Esophagus squamous epithelium (tissue), 5 donors: Measurements from ENCODE around the gene PHLDA1. TPM values are rescaled to one million over a fixed set of nuclear protein-coding genes. Genes with fewer than 3 reads are reported as not detected.

Experiments used
- DNase-seq: peaks from one replicate; lab custom pipeline; 2025; lab: John Stamatoyannopoulos, UW
- H3K27ac ChIP-seq, 4 donors: fragments of 200-600 bp; sonication (generic); one replicate each; pipeline ENCODE4 v1.5.1; 2016 to 2019; ENCODE audit warnings: mild to moderate bottlenecking in 1 of 4
- H3K27me3 ChIP-seq, 4 donors: fragments of 200-600 bp; sonication (generic); 1 replicate in 3 of 4; 2 replicates in 1 of 4; pipeline versions ENCODE4 v1.5.1 to v1.6.0; 2017 to 2021; ENCODE audit warnings: antibody characterized with exemption in 1 of 4
- H3K36me3 ChIP-seq, 3 donors: fragments of 200-600 bp; sonication (generic); one replicate each; pipeline ENCODE4 v1.5.1; 2016 to 2019
- H3K4me1 ChIP-seq, 3 donors: fragments of 200-600 bp; sonication (generic); one replicate each; pipeline ENCODE4 v1.5.1; 2017 to 2019
- H3K4me3 ChIP-seq, 4 donors: fragments of 200-600 bp; sonication (generic); 1 replicate in 3 of 4; 2 replicates in 1 of 4; pipeline ENCODE4 v1.5.1; 2016 to 2019; ENCODE audit warnings: mild to moderate bottlenecking in 2 of 4, moderate library complexity in 1 of 4
- H3K9me3 ChIP-seq, 3 donors: fragments of 200-600 bp; sonication (generic); one replicate each; pipeline ENCODE4 v1.5.1; 2016 to 2019
- POLR2A ChIP-seq, 4 donors: fragments of 450-650 bp; IDR thresholded peaks; one replicate each; pipeline ENCODE4 v1.6.1; 2017; ENCODE audit warnings: antibody characterized with exemption in 4 of 4, mild to moderate bottlenecking in 4 of 4, moderate library complexity in 3 of 4
- WGBS, 2 donors: methylation state at CpG; one replicate each; pipeline ENCODE4 v1.1.5; 2018; 5-methylcytosine and 5-hydroxymethylcytosine counted together
- intact Hi-C: fragments of 100-400 bp; cut with DNase I; formaldehyde crosslinking; loops from one replicate; pipeline ENCODE4 v1.15.0; 2022
- total RNA-seq, 4 donors: library from RNA; depleted of rRNA; stranded (reverse); fragments of >200 nt; gene quantifications; one replicate each; pipeline ENCODE4 v1.1.0, GENCODE V29; 2016
- TF ChIP-seq, protein P1 (sequence below), 6 experiments: fragments of 450-650 bp in 4 of 6; fragments of 200-600 bp in 2 of 6; sonication (generic) in 2 of 6; IDR thresholded peaks; one replicate each; pipeline ENCODE4 v1.5.1; 2016 to 2019; ENCODE audit warnings: antibody characterized with exemption in 6 of 6, mild to moderate bottlenecking in 4 of 6, moderate library complexity in 4 of 6
- donor health status: DM: yes; HTN: yes; CAD: no.

Gene PHLDA1
- total RNA-seq, 4 donors from 2014 or later = 33.8 to 77.8 (median 56.7) TPM

DNA sequence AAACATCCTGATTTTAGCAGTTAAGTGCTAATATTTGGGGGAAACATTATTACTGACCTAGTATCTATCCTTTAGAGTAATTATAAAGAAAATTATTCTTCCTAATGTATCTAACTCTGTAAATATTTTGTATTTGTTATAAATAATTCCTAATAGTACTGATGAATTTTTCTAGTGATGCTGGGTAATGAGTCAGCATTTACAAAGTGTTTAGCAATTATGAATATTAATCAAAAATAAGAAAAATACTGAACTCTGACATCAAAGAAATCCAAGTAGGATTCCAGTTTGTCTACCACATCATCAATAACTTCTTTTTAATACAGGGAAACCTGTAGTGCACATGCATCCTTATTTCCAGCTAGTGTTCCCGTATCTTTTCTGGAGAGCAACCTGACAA is 43.9 kb upstream of the PHLDA1 start:
- Histone ChIP-seq H3K27ac (no peak overlapping the region), H3K9me3 (peaks cover 0 to 5% (median 0%) of the 10 kb centered on the region in 3 donors), H3K27me3 (no peaks in the 10 kb centered on the region), H3K4me1 (peaks cover 0 to 38% (median 5%) of the 10 kb centered on the region in 3 donors), H3K36me3 (peaks cover 0 to 39% (median 0%) of the 10 kb centered on the region in 3 donors), H3K4me3 (no peak overlapping the region)
- 83 to 86% methylated on average over 1 of the region's 1 CpG for WGBS, 2 donors
- DNase-seq = no peak
- intact Hi-C loops = no loop called here
- TF ChIP-seq, protein P1, sequence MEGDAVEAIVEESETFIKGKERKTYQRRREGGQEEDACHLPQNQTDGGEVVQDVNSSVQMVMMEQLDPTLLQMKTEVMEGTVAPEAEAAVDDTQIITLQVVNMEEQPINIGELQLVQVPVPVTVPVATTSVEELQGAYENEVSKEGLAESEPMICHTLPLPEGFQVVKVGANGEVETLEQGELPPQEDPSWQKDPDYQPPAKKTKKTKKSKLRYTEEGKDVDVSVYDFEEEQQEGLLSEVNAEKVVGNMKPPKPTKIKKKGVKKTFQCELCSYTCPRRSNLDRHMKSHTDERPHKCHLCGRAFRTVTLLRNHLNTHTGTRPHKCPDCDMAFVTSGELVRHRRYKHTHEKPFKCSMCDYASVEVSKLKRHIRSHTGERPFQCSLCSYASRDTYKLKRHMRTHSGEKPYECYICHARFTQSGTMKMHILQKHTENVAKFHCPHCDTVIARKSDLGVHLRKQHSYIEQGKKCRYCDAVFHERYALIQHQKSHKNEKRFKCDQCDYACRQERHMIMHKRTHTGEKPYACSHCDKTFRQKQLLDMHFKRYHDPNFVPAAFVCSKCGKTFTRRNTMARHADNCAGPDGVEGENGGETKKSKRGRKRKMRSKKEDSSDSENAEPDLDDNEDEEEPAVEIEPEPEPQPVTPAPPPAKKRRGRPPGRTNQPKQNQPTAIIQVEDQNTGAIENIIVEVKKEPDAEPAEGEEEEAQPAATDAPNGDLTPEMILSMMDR (IDR thresholded peaks at IDR 0.05) = no peak
- no peak for TF ChIP-seq POLR2A (IDR thresholded peaks at IDR 0.05)

DNA sequence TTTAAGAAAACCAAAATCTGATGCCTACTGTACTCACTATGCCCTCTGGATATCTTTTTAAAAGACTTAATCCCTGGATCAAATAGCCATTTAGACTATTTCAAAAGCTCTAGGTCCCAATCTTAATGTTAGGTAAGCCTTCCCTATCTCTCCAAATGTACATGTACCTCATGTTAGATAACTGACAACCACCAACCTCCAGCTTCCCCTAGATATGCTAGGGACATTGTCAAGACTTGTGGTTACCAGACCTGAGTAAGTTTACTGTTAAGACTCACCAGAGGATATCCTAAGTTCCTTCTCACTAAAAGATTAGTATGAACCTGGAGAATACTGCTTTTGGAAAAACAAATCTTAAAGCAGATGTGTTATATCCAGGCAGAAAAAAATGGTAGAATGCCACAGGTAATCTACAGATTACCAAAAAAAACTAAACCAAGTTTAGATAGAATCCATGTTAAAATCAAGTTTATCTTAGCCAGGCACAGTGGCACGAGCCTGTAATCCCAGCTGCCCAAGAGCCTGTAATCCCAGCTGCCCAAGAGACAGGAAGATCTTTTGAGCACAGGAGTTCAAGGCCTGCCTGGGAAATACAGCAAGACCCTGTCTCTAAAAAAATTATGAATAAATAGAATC is 43.2 kb upstream of the PHLDA1 start:
- no peak overlapping the region for H3K27ac ChIP-seq
- no peak for DNase-seq
- intact Hi-C loops = no loop called here
- H3K27me3 ChIP-seq = no peaks in the 10 kb centered on the region
- H3K9me3 ChIP-seq = peaks cover 0 to 5% (median 0%) of the 10 kb centered on the region in 3 donors
- TF ChIP-seq POLR2A (IDR thresholded peaks at IDR 0.05) = no peak
- TF ChIP-seq, protein P1 (IDR thresholded peaks at IDR 0.05) = no peak
- H3K4me1 ChIP-seq = peaks cover 0 to 38% (median 5%) of the 10 kb centered on the region in 3 donors
- no peak overlapping the region for H3K4me3 ChIP-seq
- WGBS, 2 donors = 30 to 59% methylated on average over 1 of the region's 1 CpG
- peaks cover 0 to 39% (median 0%) of the 10 kb centered on the region in 3 donors for H3K36me3 ChIP-seq

DNA sequence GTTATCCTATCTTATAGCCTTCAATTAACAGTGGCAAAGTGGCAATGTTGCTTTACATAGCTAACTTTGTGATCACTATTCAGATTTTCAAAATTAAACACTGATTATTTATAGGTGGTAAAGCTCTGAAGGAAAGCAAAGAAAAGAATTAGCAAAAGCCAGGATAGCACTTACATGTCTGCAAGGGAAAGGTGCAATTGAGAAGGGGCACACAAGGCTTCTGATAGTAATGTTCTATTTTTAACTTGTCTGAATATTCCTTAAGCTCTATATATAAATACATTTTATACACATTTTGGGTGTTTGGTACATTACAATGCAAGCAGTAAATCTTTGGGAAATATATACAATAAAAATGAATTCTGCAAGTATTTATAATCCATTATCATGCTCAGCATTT is 42.0 kb upstream of the PHLDA1 start:
- intact Hi-C loops = no loop called here
- Histone ChIP-seq H3K9me3 (no peaks in the 10 kb centered on the region), H3K36me3 (peaks cover 0 to 35% (median 0%) of the 10 kb centered on the region in 3 donors), H3K27ac (no peak overlapping the region), H3K4me1 (peaks cover 0 to 42% (median 5%) of the 10 kb centered on the region in 3 donors), H3K27me3 (no peaks in the 10 kb centered on the region), H3K4me3 (no peak overlapping the region)
- no peak for TF ChIP-seq POLR2A (IDR thresholded peaks at IDR 0.05)
- TF ChIP-seq, protein P1 (IDR thresholded peaks at IDR 0.05) = no peak
- DNase-seq = no peak

DNA sequence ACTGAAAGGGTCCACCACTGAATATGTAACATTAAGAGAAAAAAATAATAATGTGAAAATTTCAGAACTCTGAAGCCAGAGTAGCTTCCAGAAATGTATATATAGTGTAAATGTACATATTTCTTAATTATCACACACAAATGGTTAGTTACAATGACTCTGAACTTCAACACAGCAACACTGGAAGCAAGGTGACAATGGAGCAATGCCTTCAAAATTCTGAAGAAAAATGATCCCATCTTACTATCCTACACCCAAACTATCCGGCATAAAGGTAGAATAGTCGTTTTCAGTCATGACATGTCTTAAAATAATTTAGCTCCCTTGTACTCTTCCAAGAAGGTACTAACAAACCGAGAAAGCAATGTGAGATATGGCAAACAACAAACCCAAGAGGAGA is 41.0 kb upstream of the PHLDA1 start:
- no peak for DNase-seq
- TF ChIP-seq POLR2A (IDR thresholded peaks at IDR 0.05) = no peak
- TF ChIP-seq, protein P1 (IDR thresholded peaks at IDR 0.05) = no peak
- Histone ChIP-seq H3K36me3 (peaks cover 0 to 42% (median 0%) of the 10 kb centered on the region in 3 donors), H3K27me3 (no peaks in the 10 kb centered on the region), H3K4me1 (peaks cover 0 to 42% (median 5%) of the 10 kb centered on the region in 3 donors), H3K4me3 (no peak overlapping the region), H3K9me3 (no peaks in the 10 kb centered on the region), H3K27ac (no peak overlapping the region)
- 93% methylated on average over 3 of the region's 3 CpGs for WGBS, 2 donors
- intact Hi-C loops = no loop called here

DNA sequence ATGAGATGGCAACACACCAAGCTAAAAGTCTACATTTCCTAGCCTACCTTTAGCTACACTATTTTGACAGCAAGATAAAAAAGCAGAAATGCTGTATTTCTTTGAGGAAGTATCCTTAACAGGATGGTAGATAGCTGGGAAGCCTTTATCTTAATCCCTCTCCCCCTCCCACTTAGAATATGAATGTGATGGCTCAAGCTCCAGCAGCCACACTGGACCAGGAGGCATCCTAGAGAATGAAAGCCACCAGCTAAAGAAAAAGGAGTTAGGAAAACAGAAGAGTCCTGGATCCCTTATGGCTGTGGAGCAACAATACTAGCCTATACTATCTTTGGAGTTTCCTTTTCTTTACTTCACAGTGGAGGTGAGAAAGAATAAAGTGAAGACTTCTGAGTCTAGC is 37.8 kb upstream of the PHLDA1 start:
- Histone ChIP-seq H3K9me3 (peaks cover 0 to 13% (median 9%) of the 10 kb centered on the region in 3 donors), H3K27ac (no peak overlapping the region), H3K4me1 (peaks cover 0 to 24% (median 0%) of the 10 kb centered on the region in 3 donors), H3K4me3 (no peak overlapping the region), H3K27me3 (no peaks in the 10 kb centered on the region), H3K36me3 (peaks cover 0 to 75% (median 0%) of the 10 kb centered on the region in 3 donors)
- no peak for DNase-seq
- intact Hi-C loops = no loop called here
- TF ChIP-seq POLR2A (IDR thresholded peaks at IDR 0.05) = no peak
- TF ChIP-seq, protein P1 (IDR thresholded peaks at IDR 0.05) = no peak
